Stimulated activated CD8-positive, alpha-beta memory T cell treated with anti-CD3 and anti-CD28 coated beads, Interleukin-7, amount 100 ng/mL, for 1 hour (primary cell): ENCODE results near the gene CHD2.
"Not testable (repeated sequence)": the region's sequence is repeated elsewhere in the genome, so short reads cannot be mapped to it uniquely, and the experiment has no call there.

Source experiments
- DNase-seq, 2 donors: peaks; one replicate each; pipeline ENCODE4 v3.0.0-alpha.2; 2020; ENCODE audit warnings: low read depth in 2 of 2

The CHD2 gene

DNA sequence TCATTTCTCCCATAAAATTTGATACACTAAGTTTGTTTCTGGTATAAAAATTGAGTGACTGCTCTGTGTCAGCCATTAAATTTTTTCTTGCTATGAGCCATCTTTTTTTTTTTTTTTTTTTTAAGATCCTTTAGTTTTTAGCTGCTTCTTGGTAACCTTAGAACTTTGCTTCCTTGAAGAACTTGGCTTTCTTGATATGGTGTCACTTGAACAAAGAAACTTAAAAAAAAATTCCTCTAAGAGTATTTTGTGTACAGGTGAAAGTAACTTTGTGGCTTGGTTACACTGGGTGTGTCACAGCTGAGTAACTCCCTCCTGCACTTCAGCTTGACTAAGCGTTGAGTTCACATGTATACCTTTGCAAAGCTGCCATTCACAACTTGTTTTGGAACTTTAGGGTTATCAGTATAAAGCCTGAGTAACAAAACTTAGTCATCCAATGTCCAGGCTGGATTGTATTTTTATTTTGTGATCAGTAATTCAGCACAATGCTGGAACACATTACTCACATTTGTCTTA is 6.5 kb downstream of the CHD2 start:
- no peak for DNase-seq

DNA sequence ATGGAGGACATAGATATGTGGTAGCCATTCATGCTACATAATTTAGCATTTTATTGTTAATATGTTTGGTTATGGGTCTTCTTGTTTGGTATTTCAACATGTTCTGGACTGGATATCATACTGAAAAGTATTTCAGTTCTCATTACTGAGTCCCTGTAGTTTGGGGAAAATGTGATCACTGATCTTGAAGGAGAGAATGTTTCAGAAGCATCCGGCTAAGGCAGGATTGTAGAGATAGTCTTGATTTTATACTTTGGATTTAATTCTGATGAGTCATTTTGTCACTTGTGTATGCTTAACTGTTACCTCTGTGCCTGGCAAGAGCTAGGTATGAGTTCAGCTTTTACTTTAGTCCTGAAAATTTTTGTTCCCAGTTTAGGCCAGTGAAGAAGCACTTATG is 7.1 kb downstream of the CHD2 start:
- DNase-seq = no peak

DNA sequence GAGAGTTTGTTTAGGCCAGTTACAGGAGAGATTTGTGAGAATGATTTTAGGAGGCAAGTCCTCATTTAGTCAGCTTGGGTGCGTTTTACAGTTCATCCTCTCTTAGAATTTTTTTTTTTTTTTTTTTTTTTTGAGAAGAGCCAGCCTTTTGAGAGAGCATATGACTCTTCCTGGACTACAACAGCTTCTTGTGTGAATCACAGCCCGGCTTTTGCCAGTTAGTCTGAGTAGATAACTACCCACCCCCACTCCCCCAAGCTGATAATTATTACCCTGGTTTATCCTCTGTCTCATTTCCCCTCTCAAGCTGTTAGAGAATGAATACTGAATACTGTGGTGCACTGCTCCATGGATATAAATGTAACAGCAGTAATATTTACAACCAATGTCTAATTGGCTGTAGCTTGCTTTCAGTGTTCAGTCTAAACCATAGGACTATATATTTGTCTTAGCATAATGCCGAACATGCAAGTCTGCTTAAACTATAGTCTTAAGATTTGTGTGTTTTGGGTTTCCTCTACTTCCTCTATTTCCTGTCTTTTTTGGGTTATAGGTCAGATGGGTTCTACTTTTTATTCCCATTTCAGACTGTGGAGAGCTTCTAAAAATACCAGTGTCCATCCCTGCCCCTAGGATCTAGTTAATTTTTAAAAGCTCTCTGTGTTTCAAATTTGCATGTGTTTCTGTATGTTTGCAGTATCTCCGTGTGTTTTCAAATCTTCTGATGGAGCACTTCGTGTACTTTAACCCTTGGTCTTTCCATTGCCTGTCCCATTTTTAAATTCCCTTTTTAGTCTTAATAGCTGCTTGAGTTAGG is 8.0 kb downstream of the CHD2 start:
- no peak for DNase-seq

DNA sequence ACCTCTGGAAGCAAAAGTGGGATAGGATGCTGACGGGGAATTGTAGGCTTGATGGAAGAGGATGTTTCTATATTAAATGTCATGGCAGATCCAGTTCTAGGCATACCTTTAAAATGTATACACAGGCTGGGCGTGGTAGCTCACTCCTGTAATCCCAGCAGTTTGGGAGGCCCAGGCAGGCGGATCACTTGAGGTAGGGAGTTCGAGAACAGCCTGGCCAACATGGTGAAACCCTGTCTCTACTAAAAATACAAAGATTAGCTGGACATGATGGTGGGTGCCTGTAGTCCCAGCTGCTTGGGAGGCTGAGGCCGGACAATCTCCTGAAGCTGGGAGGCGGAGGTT is 8.6 kb downstream of the CHD2 start:
- no peak for DNase-seq

DNA sequence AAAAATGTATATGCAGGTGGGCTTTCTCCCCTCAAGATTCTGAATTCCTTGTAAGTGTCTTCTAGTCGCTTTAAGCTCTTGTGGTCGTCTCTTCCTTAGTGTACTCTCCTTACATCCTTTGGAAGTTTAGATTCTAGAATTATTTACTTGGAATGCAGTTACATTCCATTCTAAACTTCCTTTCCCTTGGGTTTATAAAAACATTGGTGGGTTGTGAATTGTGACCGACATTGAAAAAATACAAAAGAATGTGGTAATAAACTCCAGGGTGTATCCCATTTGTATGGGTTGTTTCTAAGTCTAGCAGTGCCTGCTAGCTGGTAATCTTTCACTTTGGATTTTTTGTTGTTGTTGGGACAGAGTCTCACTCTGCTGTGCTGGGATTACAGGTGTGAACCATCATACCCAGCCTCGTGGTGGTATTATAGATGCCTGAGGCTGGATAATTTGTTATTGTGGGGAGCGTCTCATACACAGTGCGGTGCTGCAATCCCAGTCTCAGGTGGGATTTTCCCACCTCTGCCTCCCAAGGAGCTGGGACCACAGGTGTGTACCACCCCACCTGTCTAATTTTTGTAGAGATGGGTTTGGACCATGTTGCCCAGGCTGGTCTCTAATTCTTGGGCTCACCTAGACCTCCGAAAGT is 9.1 kb downstream of the CHD2 start:
- no peak for DNase-seq

DNA sequence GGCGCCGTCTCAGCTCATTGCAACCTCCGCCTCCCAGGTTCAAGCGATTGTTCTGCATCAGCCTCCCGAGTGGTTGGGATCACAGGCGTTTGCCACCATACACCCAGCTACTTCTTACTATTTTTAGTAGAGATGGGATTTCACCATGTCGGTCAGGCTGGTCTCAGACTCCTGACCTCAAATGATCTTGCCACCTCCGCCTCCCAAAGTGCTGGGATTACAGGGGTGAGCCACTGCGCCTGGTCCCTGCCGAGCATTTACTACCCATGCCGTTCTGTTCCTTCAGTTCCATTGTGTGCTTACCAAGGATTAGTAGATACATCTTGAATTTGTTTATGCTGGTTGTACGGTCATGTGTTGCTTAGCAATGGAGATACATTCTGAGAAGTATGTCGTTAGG is 10.3 kb downstream of the CHD2 start:
- no peak for DNase-seq

DNA sequence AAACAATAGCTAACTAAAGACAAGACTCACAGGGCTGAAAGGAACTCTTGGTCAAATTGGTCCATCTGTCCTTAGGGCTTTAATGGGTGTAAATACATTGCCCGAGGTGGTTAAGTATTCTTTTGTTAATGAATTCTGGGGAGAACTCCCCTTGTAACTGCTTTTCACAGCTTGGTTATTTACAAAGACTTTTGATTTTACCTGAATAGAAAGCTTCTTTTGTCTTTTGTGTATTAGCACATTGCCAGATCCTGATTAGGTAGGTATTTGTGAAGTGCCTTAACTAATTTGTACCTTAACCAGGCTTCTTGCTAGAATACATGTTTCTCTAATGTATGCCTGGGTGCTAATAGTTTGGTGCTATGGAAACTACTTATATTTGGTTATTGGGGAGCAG is 14.0 kb downstream of the CHD2 start:
- DNase-seq = no peak

DNA sequence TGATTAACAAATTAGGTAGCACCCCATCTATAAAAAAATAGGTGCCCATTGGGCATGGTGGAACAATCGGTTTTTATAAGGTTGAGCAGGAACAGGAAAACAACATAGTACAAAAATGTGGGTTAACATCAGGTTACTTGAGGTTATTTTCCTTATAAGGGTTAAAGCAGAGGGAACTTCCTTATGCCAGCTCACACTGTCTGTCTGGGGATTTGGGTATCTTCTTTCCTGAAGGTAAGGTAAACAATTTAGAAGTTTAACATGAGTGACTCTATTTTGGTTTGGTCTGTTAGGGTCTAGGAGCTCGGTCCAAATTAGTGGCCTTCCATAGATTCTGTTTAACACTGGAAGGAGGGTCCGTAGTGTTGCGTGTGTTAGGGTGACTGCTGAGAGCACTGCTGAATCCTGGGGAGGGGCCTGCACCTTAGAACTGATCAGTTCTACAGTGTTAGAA is 14.7 kb downstream of the CHD2 start:
- no peak for DNase-seq

DNA sequence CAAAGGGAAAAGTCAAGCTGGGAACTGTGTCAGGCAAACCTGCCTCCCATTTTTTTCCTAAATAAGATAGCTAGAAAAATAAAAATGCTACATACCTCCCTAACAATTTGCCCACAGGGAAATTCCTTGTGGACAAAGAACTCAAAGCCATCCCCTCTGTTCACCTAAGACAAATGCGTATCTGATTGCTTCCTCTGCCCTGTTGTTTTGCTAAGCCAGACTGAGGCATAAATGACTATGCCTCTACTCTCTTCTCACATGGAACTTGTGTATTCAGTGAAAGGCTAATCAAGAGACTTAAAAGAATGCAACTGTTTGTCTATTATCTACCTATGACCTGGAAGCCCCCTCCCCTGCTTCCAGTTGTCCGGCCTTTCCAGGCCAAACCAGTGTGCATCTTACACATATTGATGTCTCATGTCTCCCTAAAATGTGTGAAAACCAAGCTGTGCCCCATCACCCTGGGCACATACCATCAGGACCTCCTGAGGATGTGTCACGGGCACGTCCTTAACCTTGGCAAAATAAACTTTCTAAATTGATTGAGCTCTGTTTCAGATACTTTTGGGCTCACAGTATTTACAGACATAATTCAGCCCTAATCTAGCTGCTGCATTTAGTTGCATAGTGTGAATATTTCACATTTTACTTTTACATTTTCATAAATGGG is 15.8 kb downstream of the CHD2 start:
- DNase-seq = no peak

DNA sequence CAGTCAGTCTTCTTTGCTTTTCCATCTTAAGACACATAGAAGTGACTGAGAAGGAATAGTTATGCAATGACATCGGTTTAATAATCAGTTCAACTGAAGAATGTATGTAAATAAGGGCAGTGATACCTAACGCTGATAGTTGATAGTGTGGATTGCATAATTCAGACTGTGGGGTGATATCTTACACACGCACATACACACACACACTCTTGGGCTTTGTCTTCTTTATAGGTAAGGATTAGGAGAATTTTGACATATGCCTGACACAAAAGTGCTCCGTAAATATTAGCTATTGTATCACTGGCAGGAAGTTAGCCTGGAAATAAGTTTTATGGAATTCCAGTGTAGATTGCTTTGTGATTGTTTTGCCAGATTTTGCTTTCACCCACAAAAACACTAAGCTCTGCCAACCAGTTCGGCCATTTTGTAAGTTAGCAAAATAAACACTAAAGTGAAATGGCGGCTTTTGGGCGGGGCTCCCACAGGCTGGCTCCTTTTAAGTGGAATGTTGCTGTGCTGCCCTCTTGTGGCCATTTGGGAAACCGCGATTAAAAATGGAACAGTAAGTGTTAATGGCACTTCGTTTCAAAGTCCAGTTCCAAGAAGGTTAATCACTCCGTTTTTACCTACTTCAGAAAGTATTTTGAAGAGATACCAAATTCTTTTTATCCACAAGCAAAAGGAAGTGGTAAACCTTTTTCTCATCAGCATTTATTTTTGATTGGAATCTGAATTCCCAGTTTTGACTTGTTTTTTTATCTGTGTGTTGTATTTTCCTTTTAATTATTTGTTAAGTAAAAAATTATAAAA is 17.7 kb downstream of the CHD2 start:
- DNase-seq = peak; percentile 83 to 91

DNA sequence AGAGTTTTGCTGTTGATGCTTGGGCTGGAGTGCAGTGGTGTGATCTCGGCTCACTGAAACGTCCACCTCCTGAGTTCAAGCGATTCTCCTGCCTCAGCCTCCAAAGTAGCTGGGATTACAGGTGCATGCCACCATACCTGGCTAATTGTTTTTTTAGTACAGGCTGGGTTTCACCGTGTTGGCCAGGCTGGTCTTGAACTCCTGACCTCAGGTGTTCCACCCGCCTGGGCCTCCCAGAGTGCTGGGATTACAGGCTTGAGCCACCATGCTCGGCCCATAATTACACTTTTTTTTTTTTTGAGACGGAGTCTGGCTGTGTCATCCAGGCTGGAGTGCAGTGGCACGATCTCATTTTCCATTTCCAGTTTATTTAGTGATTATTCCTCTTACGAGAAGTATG is 18.8 kb downstream of the CHD2 start:
- DNase-seq = not testable (repeated sequence)

DNA sequence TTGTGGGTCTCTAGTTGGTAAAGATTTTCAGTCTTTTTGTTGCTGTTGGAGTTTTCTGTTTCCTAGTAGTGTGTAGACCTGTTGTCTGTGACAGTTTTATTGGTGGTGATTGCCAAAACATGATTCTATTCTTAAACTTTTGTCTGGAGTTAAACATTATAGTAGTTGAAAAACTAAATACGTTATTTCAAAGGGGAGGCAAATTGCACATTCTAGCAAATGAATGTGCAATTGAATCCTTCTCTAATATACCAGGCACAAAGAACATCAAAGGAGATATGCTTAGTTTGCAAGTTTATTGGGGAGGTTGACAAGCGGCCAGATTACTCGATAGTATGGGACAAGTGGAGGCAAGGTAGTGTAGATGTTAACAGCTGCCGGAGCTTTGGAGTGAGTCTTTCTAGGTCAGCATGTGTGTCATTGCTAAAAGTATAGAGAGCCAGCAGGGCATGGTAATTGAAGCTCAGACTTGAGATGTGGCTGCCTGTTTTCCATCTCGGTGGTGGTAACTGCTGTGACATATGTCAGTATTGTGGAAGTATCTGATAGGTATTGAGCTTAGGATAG is 20.6 kb downstream of the CHD2 start:
- DNase-seq = no peak

DNA sequence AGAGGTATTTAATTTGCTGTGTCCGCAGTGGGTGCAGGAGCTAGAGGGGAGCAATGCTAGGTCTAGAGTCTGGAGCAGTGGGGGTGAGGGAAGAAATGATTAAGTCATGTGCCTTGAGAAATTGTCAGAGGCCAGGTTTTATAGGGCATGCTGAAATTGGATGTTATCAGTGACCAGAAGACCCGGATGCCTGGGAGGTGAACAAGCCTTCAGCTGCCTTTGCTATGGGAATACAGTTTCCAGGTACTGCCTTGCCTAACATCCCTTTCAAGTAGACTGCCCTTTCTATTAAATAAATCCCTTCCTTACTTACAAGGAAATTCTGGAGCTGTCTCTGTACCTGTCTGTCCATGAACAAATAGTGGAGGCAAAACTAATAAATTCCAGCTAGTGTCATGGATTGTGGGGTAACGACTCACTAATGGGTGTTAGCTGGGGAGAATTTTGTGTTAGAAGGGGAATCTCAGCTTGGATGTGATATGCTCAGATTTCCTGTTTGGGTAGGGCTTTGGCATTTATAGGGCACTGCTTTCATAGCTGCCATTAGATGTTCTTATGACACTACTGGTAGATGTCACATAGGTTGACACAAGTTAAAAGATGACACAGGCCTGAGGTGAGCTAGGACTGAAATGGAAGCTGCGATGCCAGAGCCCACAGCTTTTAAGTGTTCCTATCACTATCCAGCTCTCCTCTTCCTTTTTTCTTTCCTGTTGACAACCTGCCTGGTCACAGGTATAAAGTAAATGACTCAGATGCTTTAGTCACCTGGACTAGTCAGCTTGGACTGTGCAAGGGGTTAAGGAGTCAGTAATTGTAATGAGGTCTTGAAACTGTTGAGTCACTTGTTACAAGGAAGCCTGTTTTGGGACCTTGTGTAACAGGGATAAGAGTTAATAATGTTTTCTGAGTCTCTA is 21.3 kb downstream of the CHD2 start:
- no peak for DNase-seq

DNA sequence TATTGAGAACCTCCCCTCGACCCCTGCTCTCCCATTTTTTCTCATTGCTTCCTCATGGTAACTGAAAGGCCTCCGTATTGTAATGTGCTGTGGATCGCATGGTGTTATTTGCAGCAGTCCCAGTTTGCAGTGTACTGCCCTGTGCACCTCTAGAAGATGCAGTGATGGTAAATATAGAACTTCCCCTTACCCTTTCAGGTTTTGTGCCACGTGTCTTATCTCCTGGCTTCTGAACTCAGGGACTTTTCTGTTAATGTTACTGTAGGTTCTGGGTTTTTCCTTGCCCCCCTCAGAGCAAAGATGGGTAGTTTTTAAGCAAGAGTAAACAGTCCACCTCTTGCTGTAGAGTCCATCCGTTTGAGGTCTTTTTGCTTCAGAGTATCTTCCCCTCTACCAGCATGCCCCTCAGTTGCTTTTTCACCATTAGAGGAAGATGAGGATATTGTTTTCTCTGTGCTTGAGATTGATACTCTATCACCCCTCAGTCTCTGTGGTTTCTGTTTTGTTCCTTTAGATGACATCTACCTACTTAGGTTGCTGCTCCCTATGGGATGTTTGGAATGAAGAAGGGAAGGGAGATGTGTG is 22.4 kb downstream of the CHD2 start:
- DNase-seq = no peak

DNA sequence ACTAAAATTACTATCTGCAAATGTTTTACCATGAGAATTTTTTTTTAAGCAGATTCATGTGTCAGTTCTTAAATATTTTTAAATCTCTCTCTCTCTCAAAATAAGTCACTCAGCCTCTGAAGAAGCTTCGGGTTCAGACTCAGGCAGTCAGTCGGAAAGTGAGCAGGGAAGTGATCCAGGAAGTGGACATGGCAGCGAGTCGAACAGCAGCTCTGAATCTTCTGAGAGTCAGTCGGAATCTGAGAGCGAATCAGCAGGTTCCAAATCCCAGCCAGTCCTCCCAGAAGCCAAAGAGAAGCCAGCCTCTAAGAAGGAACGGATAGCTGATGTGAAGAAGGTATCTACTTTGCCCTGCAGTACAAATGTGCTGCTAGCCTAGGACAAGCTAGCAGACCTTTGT is 24.1 kb downstream of the CHD2 start:
- DNase-seq = no peak

DNA sequence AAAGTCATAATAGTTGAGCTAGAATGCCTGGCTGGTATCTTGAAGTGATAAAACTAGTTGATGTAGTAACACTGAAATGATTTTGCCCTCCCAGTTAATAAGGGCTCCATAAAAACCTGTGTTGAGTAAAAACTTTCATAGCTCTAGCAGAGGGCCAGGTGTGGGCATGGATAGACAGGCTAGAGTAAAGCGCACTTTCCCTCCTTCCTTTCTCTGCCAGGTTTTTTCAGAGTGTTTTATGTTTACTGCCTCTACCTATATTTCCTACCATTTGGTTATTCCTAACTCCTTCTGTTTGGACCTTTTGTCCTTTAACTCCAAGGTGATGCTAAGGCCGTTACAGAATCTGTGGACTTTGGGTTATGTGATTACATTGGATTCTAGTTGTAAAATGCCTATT is 25.3 kb downstream of the CHD2 start:
- no peak for DNase-seq

DNA sequence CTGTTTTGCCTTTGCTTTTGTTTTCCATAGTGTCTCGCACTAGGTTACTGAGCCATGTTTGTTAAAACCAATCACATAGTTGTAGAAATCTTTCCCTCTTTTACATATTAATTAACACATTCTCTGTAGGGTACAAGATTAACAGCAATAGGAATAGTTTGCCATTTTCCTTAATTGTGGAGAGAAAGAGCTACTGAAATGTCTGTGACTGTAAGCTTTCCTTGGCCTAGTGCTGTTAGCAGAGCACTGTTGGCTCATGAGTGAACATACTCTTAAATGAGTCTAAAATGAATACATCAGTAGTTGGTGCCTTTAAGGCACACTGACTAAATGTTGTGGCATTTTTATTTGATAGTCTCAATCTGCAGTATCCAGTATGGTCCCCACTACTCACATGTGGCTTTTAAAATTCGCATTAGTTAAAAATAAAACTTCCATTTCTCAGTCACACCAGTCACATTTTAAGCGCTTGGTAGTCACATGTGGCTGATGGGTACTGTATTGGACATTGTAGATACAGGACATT is 28.2 kb downstream of the CHD2 start:
- no peak for DNase-seq

DNA sequence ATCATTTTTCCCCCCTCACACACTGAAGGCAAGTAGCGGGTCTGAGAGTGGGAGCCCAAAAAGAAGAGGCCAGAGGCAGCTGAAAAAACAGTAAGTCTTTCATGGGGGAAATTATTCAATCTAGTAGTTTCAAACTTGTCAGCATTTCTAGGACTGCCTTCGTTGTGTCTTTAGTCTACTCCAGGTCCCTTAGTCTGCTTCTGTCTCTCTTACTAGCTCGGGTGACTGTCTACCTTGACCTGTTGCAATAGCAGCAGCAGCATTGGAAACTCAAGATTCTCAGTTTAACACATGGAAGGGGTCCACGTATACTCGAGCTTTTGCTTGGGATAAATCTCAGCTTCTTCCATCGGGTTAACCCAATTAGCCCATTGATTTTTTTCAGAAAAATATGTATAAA is 28.9 kb downstream of the CHD2 start:
- DNase-seq = no peak

DNA sequence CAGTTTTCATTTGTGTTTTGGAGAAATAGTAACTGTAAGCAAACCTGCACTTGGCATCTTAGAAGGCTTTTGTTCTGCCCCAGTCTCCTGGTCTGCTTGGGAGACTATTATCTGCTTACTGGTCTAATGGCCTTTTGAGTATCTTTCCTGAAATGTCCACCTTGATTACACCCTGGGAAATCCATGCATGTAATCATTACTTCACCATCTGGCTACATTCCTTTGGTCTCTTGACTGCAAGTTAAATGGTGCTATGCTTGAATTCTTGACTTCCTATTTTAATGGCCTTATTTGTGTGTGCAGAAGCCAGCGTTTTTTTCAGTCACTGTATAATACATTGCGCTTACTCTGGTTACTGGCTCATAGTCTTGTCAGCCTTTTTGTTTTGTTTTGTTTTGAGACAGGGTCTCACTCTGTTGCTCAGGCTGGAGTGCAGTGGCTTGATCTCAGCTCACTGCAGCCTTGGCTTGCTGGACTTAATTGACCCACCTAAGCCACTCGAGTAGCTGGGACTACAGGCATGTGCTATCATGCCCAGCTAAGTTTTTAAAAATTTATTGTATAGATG is 30.0 kb downstream of the CHD2 start:
- DNase-seq = no peak

DNA sequence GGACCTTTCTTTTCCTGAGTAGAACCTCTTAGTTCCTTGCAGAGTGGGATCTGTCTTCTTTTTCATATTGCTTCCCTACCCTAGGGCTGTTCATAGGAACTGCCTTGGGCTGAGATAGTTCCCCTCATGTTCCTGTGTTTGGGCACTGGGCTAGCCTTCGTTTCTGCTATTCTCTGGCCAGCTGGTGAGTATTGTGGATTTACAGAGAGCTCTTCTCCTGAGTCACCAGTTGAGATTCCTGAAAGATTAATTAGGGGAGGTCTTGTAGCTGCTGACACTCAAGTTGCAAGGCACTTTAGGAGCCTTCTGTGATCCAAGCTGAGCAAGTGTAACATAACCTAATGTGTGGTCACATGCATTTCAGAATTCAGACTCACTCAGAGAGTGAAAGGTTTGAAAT is 30.7 kb downstream of the CHD2 start:
- no peak for DNase-seq
